GM12874 (cell line): ENCODE results near the gene RSL24D1.

Source experiments
- CTCF ChIP-seq: IDR thresholded peaks from 2 replicates; pipeline ENCODE4 v1.5.1; 2011; ENCODE audit warnings: low read depth, mild to moderate bottlenecking, control low read depth, low read length, moderate library complexity; ENCODE audit not compliant: insufficient read depth

Gene RSL24D1

DNA sequence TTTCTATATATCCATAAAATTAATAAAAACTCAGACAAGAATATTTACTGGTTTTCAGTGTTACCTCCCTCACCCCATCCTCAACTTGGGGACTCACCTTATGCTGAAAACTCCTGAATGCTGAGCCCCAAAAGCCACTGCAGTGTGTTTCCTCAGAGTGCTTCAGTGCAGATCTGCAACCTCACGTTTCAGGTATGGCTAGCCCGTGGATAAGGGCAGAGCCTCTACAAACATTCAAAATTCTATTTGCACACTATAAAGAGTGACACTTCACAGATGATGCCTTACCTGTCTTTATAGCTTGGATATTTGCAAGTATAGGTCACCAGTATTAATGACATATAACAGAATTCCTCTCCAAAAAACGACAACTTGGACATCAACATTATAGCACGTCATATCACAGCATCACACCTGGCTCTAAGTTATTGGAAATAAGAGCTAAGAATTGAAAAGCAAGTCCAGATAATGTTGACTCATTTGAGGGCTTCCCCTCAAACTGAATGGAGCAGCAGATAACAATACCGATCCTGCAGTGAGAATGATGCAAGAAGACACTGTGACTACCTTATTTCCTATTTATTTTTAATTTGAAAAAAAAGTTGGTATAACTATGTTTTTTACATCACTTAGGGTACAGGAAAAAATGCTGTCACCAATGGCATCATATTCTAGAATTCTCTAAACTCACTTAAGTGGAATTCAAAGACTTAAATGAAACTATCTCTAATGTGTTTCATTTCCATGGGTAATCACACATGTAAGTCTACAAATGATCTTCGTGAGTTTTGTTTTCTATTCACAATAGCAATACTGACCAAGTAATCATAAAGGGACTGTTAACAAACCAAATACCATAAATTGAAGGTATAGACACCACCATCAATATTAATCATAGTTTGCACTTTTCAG is 40.7 kb upstream of the RSL24D1 start:
- no peak for TF ChIP-seq CTCF

GRCh38 chr15:55235546-55236036 is 38.9 kb upstream of the RSL24D1 start:
- TF ChIP-seq CTCF = no peak

DNA sequence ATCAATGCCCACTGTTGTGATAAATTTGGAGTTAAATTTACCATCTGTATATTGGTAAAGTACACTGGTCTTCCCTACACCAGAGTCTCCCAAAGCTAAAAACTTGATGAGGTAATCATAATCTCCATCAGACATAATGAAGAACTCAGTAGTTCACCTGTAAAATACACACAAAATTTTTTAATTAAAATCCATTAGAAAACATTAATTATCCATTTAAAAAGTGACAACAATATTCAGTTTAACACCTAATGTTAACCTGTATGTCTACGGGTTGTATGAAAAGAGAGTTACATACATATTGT is 38.0 kb upstream of the RSL24D1 start:
- no peak for TF ChIP-seq CTCF

DNA sequence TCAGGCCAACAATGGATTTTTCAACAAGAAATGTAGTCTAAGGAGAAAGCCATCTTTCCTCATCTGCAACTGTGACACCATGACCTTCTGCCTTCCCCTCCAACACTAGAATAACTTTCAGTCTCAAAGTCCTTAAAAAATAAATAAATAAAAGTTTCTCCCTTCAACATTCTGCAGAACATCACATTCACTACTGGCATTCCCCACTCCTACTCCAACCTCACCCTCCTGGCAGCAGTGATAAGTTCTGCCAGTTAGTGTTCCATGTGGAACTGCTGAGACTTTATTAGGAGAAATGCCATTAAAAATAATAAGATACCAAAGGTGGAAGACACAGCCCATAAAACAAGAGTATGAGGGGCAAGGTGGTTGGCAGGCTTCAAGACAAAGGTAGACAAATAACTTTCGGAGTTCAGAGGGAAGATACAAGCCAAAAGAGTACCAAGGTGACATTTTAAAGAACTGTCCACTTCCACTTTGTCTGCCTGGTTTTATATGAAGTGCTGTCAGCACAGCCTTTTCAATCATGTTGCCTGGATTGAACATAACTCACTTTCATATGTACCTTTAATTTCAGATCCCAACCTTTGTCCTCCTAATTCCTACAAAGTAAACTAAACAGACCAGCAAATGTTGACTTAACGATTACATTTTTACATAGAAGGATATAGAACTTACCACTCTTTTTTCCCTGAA is 37.5 kb upstream of the RSL24D1 start:
- TF ChIP-seq CTCF = no peak

GRCh38 chr15:55231455-55231854 is 34.7 kb upstream of the RSL24D1 start:
- no peak for TF ChIP-seq CTCF

- TF ChIP-seq CTCF = no peak
Measured at GRCh38 chr15:55230953-55231352, 34.2 kb upstream of the RSL24D1 start.

- TF ChIP-seq CTCF = no peak
Measured at GRCh38 chr15:55230051-55230670, 33.4 kb upstream of the RSL24D1 start.
